Natural killer cell (primary cell): ENCODE data around the gene IDI1. TPM values are rescaled to one million over a fixed set of nuclear protein-coding genes. Genes with fewer than 3 reads are reported as not detected.

Experiments used
- ATAC-seq, 3 donors: fragments of 150-1000 bp in 2 of 3; fragments of 200-7000 bp in 1 of 3; cut with Tn5 transposase; 1 replicate in 1 of 3; 2 replicates in 2 of 3; pipeline ENCODE4 v1.10.0; 2021; ENCODE audit warnings: mild to moderate bottlenecking in 2 of 3, moderate library complexity in 2 of 3
- DNase-seq, 2 donors: peaks; one replicate each; pipeline versions ENCODE4 v3.0.0 to v3.0.0-alpha.2; 2013 to 2021; ENCODE audit warnings: mixed read lengths in 1 of 2
- H3K27ac ChIP-seq: one replicate; pipeline ENCODE4 v1.5.1; 2013; ENCODE audit warnings: mild to moderate bottlenecking, low read length
- H3K27me3 ChIP-seq: one replicate; pipeline ENCODE4 v1.6.1; 2013; ENCODE audit warnings: low read length; ENCODE audit not compliant: control insufficient read depth, insufficient read depth
- H3K36me3 ChIP-seq: one replicate; pipeline ENCODE4 v1.6.1; 2013; ENCODE audit warnings: low read length; ENCODE audit not compliant: control insufficient read depth, insufficient read depth
- H3K4me1 ChIP-seq: one replicate; pipeline ENCODE4 v1.6.1; 2013; ENCODE audit warnings: low read length; ENCODE audit not compliant: control insufficient read depth, insufficient read depth
- H3K4me3 ChIP-seq: one replicate; pipeline ENCODE4 v1.5.1; 2013; ENCODE audit warnings: low read length
- H3K9me3 ChIP-seq: one replicate; pipeline ENCODE4 v1.6.1; 2013; ENCODE audit warnings: low read length; ENCODE audit not compliant: control insufficient read depth, insufficient read depth
- H3K27ac Mint-ChIP-seq, 2 donors: one replicate each; pipeline ENCODE4 v1.8.0; 2022; ENCODE audit warnings: mild to moderate bottlenecking in 2 of 2, mixed read lengths in 2 of 2, moderate library complexity in 1 of 2
- H3K27me3 Mint-ChIP-seq, 2 donors: one replicate each; pipeline ENCODE4 v1.8.0; 2022; ENCODE audit warnings: low read depth in 2 of 2, mixed read lengths in 2 of 2
- H3K36me3 Mint-ChIP-seq: one replicate; pipeline ENCODE4 v1.8.0; 2022; ENCODE audit warnings: mixed read lengths
- H3K4me1 Mint-ChIP-seq, 2 donors: one replicate each; pipeline ENCODE4 v1.8.0; 2022; ENCODE audit warnings: mixed read lengths in 2 of 2
- H3K4me3 Mint-ChIP-seq: one replicate; pipeline ENCODE4 v1.8.0; 2022; ENCODE audit warnings: mild to moderate bottlenecking, moderate library complexity, mixed read lengths
- H3K9me3 Mint-ChIP-seq, 2 donors: one replicate each; pipeline ENCODE4 v1.8.0; 2022; ENCODE audit warnings: mixed read lengths in 2 of 2
- WGBS: methylation state at CpG from one replicate; pipeline ENCODE4 v1.1.7; 2013; ENCODE audit warnings: missing lambda C conversion rate; ENCODE audit not compliant: insufficient coverage; 5-methylcytosine and 5-hydroxymethylcytosine counted together
- intact Hi-C: fragments of 100-400 bp; cut with micrococcal nuclease; formaldehyde crosslinking; loops from one replicate; pipeline ENCODE4 v1.14.2; 2022
- total RNA-seq, 4 donors: library from RNA; stranded (reverse); fragments of 120-200 nt in 1 of 4; gene quantifications; one replicate each; pipeline versions ENCODE4 v1.2.3 to v1.2.4, GENCODE V29; 2013 to 2022
- TF ChIP-seq, protein P1 (sequence below): fragments of 200-600 bp; IDR thresholded peaks from one replicate; pipeline ENCODE4 v1.8.0; 2022; ENCODE audit warnings: antibody characterized with exemption

Gene IDI1
- total RNA-seq, 3 donors from 2014 or later (not counting 1 experiment from before 2014, with no cell fraction given): 156 to 229 (median 163) TPM

DNA sequence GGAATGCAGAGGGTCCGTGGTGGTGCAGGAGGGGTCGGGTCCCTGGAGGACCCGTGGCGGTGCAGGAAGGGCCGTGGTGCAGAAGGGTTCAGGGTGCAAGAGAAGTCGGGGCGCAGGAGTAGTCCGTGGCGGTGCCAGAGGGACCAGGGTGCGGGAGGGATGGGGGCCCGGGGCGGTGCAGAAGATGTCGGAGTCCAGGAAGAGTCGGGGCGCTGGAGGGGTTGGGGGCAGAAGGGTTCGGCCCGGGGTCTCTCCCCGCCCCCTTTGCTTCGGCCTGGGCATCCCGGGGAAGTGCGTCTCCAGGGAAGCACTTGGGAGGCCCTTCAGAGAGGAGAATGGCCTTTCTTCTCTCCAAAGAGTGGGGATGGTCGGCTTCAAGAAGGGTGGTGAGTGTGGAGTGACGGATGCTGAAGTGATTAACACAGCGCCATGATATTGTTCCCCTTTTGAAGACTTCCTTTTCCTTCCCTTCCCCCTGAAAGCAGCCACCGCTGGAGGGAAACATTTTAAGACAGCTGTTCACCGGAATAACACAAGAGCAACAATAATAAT, 8.3 kb upstream of the IDI1 start:
- Histone ChIP-seq H3K27ac (peak overlapping the region; percentile 97), H3K4me1 (peaks cover 51% of the 10 kb centered on the region), H3K27me3 (no peaks in the 10 kb centered on the region), H3K4me3 (peak overlapping the region; percentile 100), H3K36me3 (peaks cover 23% of the 10 kb centered on the region), H3K9me3 (no peaks in the 10 kb centered on the region)
- peak overlapping the region; percentile 95 for H3K4me3 Mint-ChIP-seq
- DNase-seq (peak in 1 of 2 donors; percentile 46), ATAC-seq (peak in 2 of 3 donors; percentile 4 to 15)
- peaks cover 83 to 89% of the 10 kb centered on the region in 2 donors for H3K4me1 Mint-ChIP-seq
- H3K9me3 Mint-ChIP-seq: no peaks in the 10 kb centered on the region
- no peaks in the 10 kb centered on the region for H3K27me3 Mint-ChIP-seq
- TF ChIP-seq, protein P1, sequence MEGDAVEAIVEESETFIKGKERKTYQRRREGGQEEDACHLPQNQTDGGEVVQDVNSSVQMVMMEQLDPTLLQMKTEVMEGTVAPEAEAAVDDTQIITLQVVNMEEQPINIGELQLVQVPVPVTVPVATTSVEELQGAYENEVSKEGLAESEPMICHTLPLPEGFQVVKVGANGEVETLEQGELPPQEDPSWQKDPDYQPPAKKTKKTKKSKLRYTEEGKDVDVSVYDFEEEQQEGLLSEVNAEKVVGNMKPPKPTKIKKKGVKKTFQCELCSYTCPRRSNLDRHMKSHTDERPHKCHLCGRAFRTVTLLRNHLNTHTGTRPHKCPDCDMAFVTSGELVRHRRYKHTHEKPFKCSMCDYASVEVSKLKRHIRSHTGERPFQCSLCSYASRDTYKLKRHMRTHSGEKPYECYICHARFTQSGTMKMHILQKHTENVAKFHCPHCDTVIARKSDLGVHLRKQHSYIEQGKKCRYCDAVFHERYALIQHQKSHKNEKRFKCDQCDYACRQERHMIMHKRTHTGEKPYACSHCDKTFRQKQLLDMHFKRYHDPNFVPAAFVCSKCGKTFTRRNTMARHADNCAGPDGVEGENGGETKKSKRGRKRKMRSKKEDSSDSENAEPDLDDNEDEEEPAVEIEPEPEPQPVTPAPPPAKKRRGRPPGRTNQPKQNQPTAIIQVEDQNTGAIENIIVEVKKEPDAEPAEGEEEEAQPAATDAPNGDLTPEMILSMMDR: no peak
- no peaks in the 10 kb centered on the region for H3K36me3 Mint-ChIP-seq
- peak overlapping the region; percentile 97 to 98 for H3K27ac Mint-ChIP-seq
- WGBS: under 1% methylated on average over 23 of the region's 26 CpGs
- intact Hi-C loops: no loop called here

DNA sequence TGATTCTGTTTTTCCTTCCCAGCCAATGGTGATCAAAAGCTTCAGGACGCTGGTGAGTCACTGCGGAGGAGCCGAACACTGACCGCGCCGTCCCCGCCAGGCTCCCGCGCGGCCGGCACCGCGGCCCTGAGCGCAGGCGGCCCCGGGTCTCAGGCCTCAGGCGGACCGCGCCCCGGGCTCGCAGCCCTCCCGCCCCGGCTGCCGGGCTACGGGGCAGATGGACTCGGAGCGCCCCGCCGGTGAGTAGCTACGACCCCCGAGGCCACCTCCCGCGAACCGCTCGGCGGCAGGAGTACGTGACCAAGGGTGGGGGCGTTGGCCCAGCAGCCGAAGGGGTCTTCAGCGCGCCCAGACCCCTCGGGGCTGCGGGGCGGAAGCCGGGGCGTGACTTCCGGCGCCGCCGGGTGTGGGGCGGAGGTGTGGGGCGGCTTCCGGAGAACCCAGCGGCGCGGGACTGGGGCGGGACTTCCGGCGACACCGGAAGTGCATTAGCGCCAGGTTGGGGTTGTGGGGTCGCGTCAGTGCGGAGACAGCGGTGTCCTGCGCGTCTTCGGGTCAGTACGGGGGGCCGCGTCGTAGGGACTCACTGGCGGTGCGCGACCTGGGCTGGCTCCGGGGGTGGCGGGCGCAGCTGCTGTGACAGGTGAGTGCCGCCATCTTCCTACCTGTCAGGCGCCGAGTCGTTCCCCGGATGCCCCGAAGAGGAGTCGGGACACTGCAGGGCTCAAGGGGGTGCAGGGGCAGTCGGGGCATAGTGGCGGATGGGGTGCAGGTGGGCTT, 7.6 kb upstream of the IDI1 start, which contains the start of gene WDR37:
Gene WDR37 (plus strand): TSS at position 60 of the 780 bp plus-strand sequence. CDS start 15,771 bp downstream, outside the sequence.
- Histone ChIP-seq H3K27ac (peak within 1 kb of the TSS; percentile 97), H3K4me1 (peaks cover 44% of the 10 kb centered on the region), H3K9me3 (no peaks in the 10 kb centered on the region), H3K36me3 (peaks cover 25% of the 10 kb centered on the region), H3K4me3 (peak within 1 kb of the TSS; percentile 100), H3K27me3 (no peaks in the 10 kb centered on the region)
- under 1% methylated on average over 87 of the region's 87 CpGs for WGBS
- H3K4me3 Mint-ChIP-seq: peak within 1 kb of the TSS; percentile 95
- H3K4me1 Mint-ChIP-seq: peaks cover 77 to 85% of the 10 kb centered on the region in 2 donors
- H3K36me3 Mint-ChIP-seq: no peaks in the 10 kb centered on the region
- TF ChIP-seq, protein P1: no peak
- H3K27ac Mint-ChIP-seq: peak within 1 kb of the TSS; percentile 97 to 98
- no peaks in the 10 kb centered on the region for H3K9me3 Mint-ChIP-seq
- H3K27me3 Mint-ChIP-seq: no peaks in the 10 kb centered on the region
- DNase-seq: peak; percentile 89 to 93
- peak; percentile 87 to 95 (median 94) for ATAC-seq
- intact Hi-C loops: no loop called here

DNA sequence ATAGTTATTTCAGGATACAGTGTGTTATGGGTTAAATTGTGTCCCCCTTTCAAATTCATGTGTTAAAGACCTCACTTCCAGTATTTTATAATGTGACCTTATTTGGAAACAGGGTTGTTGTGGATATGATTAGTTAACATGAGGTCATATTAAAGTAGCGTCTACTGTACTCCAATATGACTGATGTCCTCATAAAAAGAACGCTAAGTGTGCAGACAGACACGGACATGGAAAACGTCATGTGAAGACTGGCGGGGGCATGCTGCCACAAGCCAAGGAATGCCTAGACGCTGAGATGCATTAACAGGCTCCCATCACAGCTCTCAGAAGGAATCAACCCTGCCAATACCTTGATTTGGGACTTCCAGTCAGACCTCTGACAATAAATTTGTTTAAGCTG, 5.8 kb upstream of the IDI1 start:
- Histone ChIP-seq H3K36me3 (peaks cover 30% of the 10 kb centered on the region), H3K9me3 (no peaks in the 10 kb centered on the region), H3K27me3 (no peaks in the 10 kb centered on the region), H3K4me3 (no peak overlapping the region), H3K4me1 (peaks cover 39% of the 10 kb centered on the region), H3K27ac (no peak overlapping the region)
- ATAC-seq (no peak), DNase-seq (no peak)
- Mint-ChIP-seq H3K27ac (peak overlapping the region; percentile 49 to 97), H3K4me1 (peaks cover 65 to 83% of the 10 kb centered on the region in 2 donors), H3K36me3 (no peaks in the 10 kb centered on the region), H3K27me3 (no peaks in the 10 kb centered on the region), H3K9me3 (no peaks in the 10 kb centered on the region), H3K4me3 (peak overlapping the region; percentile 94)
- WGBS: 91% methylated on average over 6 of the region's 6 CpGs
- intact Hi-C loops: no loop called here
- TF ChIP-seq, protein P1: no peak
